HepG2 (cell line): Measurements from ENCODE around the gene PDLIM7. TPM values are rescaled to one million over a fixed set of nuclear protein-coding genes. Genes with fewer than 3 reads are reported as not detected.

Experiments
- ATAC-seq: fragments of 200-7000 bp; cut with Tn5 transposase; 3 replicates; pipeline ENCODE4 v1.9.1; 2020; ENCODE audit warnings: mild to moderate bottlenecking, moderate library complexity
- BruUV-seq: library from RNA; stranded (reverse); fragments of 400-500 nt; replicated peaks from 2 replicates; lab custom pipeline; 2021; lab: Mats Ljungman, UMichigan
- CTCF ChIA-PET: fragments of 300-600 bp; formaldehyde crosslinking; extraction: SDS; loops from one replicate; lab custom pipeline; 2021; ENCODE audit warnings: low total read pairs, inconsistent platforms, low intra/inter-chr PET ratio; lab: Yijun Ruan, JAX
- POLR2A ChIA-PET: fragments of 350-600 bp; sonication (Branson Sonifier 250); formaldehyde crosslinking; loops from one replicate; lab custom pipeline; 2020; ENCODE audit warnings: antibody characterized with exemption, inconsistent platforms; lab: Yijun Ruan, JAX
- DNase-seq: peaks from one replicate; pipeline ENCODE4 v3.0.0-alpha.2; 2015; ENCODE audit warnings: low spot score
- FAIRE-seq: peaks from 3 replicates; lab custom pipeline; 2011; peaks lifted over from hg19 to GRCh38; lab: Jason Lieb, UNC
- H2AFZ ChIP-seq: one replicate; pipeline ENCODE4 v1.6.1; 2011; ENCODE audit warnings: low read length, inconsistent platforms
- H3K27ac ChIP-seq: fragments of 300-600 bp; 3 replicates; pipeline ENCODE4 v1.8.0; 2011; ENCODE audit warnings: mixed run types, mild to moderate bottlenecking, mixed read lengths, low read length, inconsistent platforms; ENCODE audit not compliant: insufficient read depth; ENCODE audit errors: extremely low read length
- H3K27me3 ChIP-seq, 2 experiments: fragments of 200-600 bp in 1 of 2; 2 replicates in 1 of 2; 3 replicates in 1 of 2; pipeline versions ENCODE4 v1.6.0 to v1.8.0; 2011; ENCODE audit warnings: low read length in 2 of 2, mild to moderate bottlenecking in 2 of 2, moderate library complexity in 2 of 2, inconsistent platforms in 1 of 2; ENCODE audit not compliant: insufficient read depth in 2 of 2, control insufficient read depth in 1 of 2
- H3K36me3 ChIP-seq, 2 experiments: fragments of 200-600 bp in 1 of 2; replicated peaks in 1 of 2; 2 replicates in 1 of 2; 3 replicates in 1 of 2; pipeline versions ENCODE4 v1.5.1 to v1.8.0; 2011; ENCODE audit warnings: low read length in 2 of 2, inconsistent platforms in 1 of 2; ENCODE audit not compliant: insufficient read depth in 2 of 2, control insufficient read depth in 1 of 2
- H3K4me1 ChIP-seq: 2 replicates; pipeline ENCODE4 v1.5.1; 2012; ENCODE audit warnings: low read length, inconsistent platforms; ENCODE audit not compliant: insufficient read depth
- H3K4me2 ChIP-seq: 2 replicates; pipeline ENCODE4 v1.6.0; 2011; ENCODE audit warnings: low read depth, low read length, inconsistent platforms
- H3K4me3 ChIP-seq, 3 experiments: fragments of 200-600 bp in 1 of 3; sonication (generic), shearing (Covaris generic) in 1 of 3; replicated peaks in 1 of 3; 2 replicates each; pipeline ENCODE4 v1.5.1; 2011 to 2016; ENCODE audit warnings: low read length in 3 of 3, inconsistent platforms in 2 of 3, low read depth in 2 of 3, mild to moderate bottlenecking in 2 of 3, control low read depth in 1 of 3, mixed read lengths in 1 of 3; ENCODE audit not compliant: insufficient read depth in 1 of 3
- H3K79me2 ChIP-seq: one replicate; pipeline ENCODE4 v1.6.1; 2011; ENCODE audit warnings: low read length, inconsistent platforms; ENCODE audit not compliant: insufficient read depth
- H3K9ac ChIP-seq: 2 replicates; pipeline ENCODE4 v1.6.0; 2011; ENCODE audit warnings: mild to moderate bottlenecking, low read depth, low read length, inconsistent platforms; ENCODE audit not compliant: insufficient read depth
- H3K9me3 ChIP-seq: 2 replicates; pipeline ENCODE4 v1.5.1; 2012; ENCODE audit warnings: mild to moderate bottlenecking, low read length
- H4K20me1 ChIP-seq: 2 replicates; pipeline ENCODE4 v1.6.0; 2011; ENCODE audit warnings: inconsistent platforms, mild to moderate bottlenecking, low read length, moderate library complexity; ENCODE audit not compliant: insufficient read depth
- POLR2G ChIP-seq: fragments of 200-400 bp; formaldehyde crosslinking; IDR thresholded peaks from 2 replicates; pipeline ENCODE4 v1.6.1; 2018; ENCODE audit warnings: mild to moderate bottlenecking, low read depth, low read length, moderate library complexity
- ZNF768 ChIP-seq: sonication (generic); formaldehyde crosslinking; IDR thresholded peaks from 2 replicates; pipeline ENCODE4 v1.4.0; 2020; ENCODE audit warnings: missing genetic modification reagents
- WGBS: methylation state at CpG from one replicate; pipeline ENCODE4 v1.1.6; 2017; ENCODE audit warnings: low lambda C conversion rate; 5-methylcytosine and 5-hydroxymethylcytosine counted together
- in situ Hi-C: cut with HindIII; loops from 2 replicates; pipeline ENCODE4 v1.10.0; 2017; ENCODE audit warnings: low pct_unique_long_range_greater_than_20kb; ENCODE audit not compliant: extremely low pct_ligation_motif_present
- intact Hi-C: fragments of 100-400 bp; cut with micrococcal nuclease; formaldehyde crosslinking; loops from one replicate; pipeline ENCODE4 v1.10.0; 2022; ENCODE audit not compliant: unreplicated experiment
- polyA plus RNA-seq, 8 experiments: library from polyadenylated mRNA; depleted of rRNA in 3 of 8; stranded (reverse) in 7 of 8; unstranded in 1 of 8; fragments of >200 nt; fragmentation: Illumina TruSeq in 4 of 8; extraction: Trizol in 4 of 8; gene quantifications; 2 replicates each; pipeline versions ENCODE4 v1.2.1 to v1.2.3, GENCODE V29; 2011 to 2016; ENCODE audit warnings: low read depth in 4 of 8, missing spikeins in 1 of 8, mixed read lengths in 1 of 8; ENCODE audit not compliant: insufficient read depth in 1 of 8
- total RNA-seq, 5 experiments: library from RNA; depleted of rRNA; stranded (reverse); fragments of >200 nt; fragmentation: Illumina TruSeq; extraction: Trizol; gene quantifications; 2 replicates each; pipeline ENCODE4 v1.2.3, GENCODE V29; 2016; ENCODE audit warnings: low read depth in 1 of 5
- TF ChIP-seq, protein P1 (sequence below): sonication (generic); formaldehyde crosslinking; IDR thresholded peaks from 2 replicates; pipeline ENCODE4 v1.4.0; 2020; ENCODE audit warnings: missing genetic modification reagents, mild to moderate bottlenecking, borderline replicate concordance

Gene PDLIM7
- total and polyA plus RNA-seq, 2 of the 13 experiments (the other 11 are each of a cell fraction or from before 2014, with no cell fraction given): 21.1 to 31.3 TPM

DNA sequence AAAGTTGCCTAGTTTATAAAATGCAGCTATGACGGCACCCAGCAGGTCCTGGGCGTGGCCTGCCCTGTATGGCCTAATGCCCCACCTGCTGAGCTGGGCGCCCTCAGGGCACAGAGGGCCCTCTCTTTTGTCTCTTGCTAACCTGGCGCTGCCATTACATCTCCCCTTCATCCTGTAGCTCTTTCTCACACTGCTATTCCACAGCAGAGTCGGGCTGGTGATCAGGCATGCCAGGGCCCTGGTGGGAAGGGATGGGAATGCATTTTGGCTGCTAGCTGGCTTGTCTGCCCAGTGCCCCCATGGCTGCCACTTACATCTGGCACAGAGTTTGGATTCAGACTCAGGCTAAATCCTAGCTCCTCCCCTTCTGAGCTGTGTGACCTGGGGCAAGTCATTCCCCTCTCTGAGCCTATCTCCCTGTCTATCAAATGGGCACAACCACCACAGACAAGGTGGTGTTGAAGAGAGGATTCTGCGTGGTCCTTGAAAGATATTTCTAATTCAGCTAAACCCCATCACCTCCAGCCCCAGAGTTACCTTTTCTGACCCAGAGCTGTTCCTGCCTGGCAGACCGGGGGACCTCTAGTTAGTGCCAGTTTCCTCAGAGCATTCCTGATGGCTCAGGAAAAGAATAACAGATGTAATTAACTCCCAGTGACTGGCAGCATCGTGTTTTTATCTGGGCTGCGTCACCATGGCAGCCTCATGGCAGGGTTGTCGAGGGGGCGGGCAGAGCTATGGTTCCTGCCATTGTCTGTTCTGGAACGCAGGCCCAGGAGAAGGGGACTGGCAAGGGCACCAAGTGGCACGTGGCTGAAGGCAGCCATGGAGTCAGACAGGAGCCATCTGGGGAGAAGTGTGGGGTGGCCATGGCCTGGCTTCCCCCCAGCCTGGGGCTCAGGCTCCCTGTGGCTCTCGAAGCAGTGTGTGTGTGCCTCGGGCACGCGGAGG is 44.4 kb downstream of the PDLIM7 start:
- H3K4me3 ChIP-seq: peak overlapping the region in 1 of 3 experiments; percentile 87; a peak in 1 of 6 replicates
- peaks cover 0 to 3% of the 10 kb centered on the region in 2 experiments; a peak in 1 of 5 replicates for H3K36me3 ChIP-seq
- no peak overlapping the region for H3K27ac ChIP-seq
- H3K9ac ChIP-seq: peak overlapping the region; percentile 82; the same call in 1 of the 2 replicates
- ATAC-seq (no peak), DNase-seq (no peak), FAIRE-seq (no peak)
- in situ Hi-C loops (loop anchor here (25.0 kb wide), 1 partner anchor 341 kb away; no protein-coding TSS in a partner anchor), intact Hi-C loops (no loop called here)
- peak overlapping the region; percentile 98 for H3K4me2 ChIP-seq
- ChIA-PET POLR2A (interaction anchor here (4.4 kb wide), 1 partner anchor 74 kb away, joined by 29 read pairs; no protein-coding TSS in a partner anchor), CTCF (interaction anchor here (1.1 to 4.8 kb wide), 4 partner anchors 48 to 63 kb away, joined by 3 to 54 read pairs (median 23); no protein-coding TSS in a partner anchor)
- H3K4me1 ChIP-seq: peaks cover 50% of the 10 kb centered on the region
- H2AFZ ChIP-seq: no peak overlapping the region
- WGBS: 96% methylated on average over 5 of the region's 17 CpGs
- H3K27me3 ChIP-seq: no peaks in the 10 kb centered on the region; a peak in 1 of 5 replicates
- peaks cover 5% of the 10 kb centered on the region for H3K79me2 ChIP-seq
- no peaks in the 10 kb centered on the region for H3K9me3 ChIP-seq
- TF ChIP-seq ZNF768 (CRISPR knock-in tag): peak; percentile 86
- TF ChIP-seq POLR2G: peak; percentile 13
- TF ChIP-seq, protein P1, sequence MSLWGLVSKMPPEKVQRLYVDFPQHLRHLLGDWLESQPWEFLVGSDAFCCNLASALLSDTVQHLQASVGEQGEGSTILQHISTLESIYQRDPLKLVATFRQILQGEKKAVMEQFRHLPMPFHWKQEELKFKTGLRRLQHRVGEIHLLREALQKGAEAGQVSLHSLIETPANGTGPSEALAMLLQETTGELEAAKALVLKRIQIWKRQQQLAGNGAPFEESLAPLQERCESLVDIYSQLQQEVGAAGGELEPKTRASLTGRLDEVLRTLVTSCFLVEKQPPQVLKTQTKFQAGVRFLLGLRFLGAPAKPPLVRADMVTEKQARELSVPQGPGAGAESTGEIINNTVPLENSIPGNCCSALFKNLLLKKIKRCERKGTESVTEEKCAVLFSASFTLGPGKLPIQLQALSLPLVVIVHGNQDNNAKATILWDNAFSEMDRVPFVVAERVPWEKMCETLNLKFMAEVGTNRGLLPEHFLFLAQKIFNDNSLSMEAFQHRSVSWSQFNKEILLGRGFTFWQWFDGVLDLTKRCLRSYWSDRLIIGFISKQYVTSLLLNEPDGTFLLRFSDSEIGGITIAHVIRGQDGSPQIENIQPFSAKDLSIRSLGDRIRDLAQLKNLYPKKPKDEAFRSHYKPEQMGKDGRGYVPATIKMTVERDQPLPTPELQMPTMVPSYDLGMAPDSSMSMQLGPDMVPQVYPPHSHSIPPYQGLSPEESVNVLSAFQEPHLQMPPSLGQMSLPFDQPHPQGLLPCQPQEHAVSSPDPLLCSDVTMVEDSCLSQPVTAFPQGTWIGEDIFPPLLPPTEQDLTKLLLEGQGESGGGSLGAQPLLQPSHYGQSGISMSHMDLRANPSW: no peak
- peaks cover 11% of the 10 kb centered on the region; the same call in 1 of the 2 replicates for H4K20me1 ChIP-seq
- BruUV-seq: no TSS peak
